ENCODE results near the gene ZCCHC24. TPM values are rescaled to one million over a fixed set of nuclear protein-coding genes. Genes with fewer than 3 reads are reported as not detected.

ZCCHC24 gene
- total RNA-seq, 1 experiment from 2014 or later, result 3.1 TPM

DNA sequence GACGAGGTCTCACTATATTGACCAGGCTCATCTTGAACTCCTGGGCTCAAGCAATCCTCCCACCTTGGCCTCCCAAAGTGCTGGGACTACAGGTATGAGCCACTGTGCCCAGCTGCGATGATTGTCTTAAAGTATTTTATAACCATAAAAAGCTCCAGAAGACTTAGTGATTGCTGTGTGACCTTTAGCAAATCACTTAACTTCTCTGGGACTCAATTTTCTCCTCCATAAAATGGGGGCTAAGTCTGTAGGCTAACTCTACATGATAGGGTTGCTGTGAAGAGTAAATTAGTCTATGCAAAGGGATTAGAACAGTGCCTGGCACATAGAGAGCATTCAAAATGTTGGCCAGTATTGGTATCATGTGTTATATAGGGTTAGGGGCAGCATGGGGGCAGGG, 55.4 kb downstream of the ZCCHC24 start:
- TF ChIP-seq, protein P1, sequence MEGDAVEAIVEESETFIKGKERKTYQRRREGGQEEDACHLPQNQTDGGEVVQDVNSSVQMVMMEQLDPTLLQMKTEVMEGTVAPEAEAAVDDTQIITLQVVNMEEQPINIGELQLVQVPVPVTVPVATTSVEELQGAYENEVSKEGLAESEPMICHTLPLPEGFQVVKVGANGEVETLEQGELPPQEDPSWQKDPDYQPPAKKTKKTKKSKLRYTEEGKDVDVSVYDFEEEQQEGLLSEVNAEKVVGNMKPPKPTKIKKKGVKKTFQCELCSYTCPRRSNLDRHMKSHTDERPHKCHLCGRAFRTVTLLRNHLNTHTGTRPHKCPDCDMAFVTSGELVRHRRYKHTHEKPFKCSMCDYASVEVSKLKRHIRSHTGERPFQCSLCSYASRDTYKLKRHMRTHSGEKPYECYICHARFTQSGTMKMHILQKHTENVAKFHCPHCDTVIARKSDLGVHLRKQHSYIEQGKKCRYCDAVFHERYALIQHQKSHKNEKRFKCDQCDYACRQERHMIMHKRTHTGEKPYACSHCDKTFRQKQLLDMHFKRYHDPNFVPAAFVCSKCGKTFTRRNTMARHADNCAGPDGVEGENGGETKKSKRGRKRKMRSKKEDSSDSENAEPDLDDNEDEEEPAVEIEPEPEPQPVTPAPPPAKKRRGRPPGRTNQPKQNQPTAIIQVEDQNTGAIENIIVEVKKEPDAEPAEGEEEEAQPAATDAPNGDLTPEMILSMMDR (IDR thresholded peaks at IDR 0.05; ENCODE audit: insufficient read depth in 1 of 2, low read depth in 1 of 2, low read length in 1 of 2, severe bottlenecking in 1 of 2, unreplicated experiment in 1 of 2), result no peak
- Mint-ChIP-seq H3K36me3 (ENCODE audit: insufficient read depth, unreplicated experiment) (no peaks in the 10 kb centered on the region), H3K9me3 (ENCODE audit: unreplicated experiment) (no peaks in the 10 kb centered on the region), H3K4me1 (ENCODE audit: low read depth, unreplicated experiment) (no peaks in the 10 kb centered on the region), H3K27me3 (ENCODE audit: insufficient read depth, unreplicated experiment) (no peaks in the 10 kb centered on the region), H3K4me3 (ENCODE audit: unreplicated experiment) (no peak overlapping the region), H3K27ac (ENCODE audit: unreplicated experiment) (no peak overlapping the region)
- POLR2A ChIA-PET, result no interaction called here
- Histone ChIP-seq H3K4me1 (no peaks in the 10 kb centered on the region), H3K9me3 (no peaks in the 10 kb centered on the region), H3K27me3 (replicated peaks; ENCODE audit: control insufficient read depth, insufficient read depth, low read length) (no peaks in the 10 kb centered on the region), H3K36me3 (ENCODE audit: control insufficient read depth, insufficient read depth, low read length) (no peaks in the 10 kb centered on the region), H3K4me3 (ENCODE audit: low read depth, low read length) (no peak overlapping the region)
- DNase-seq, result no peak
- no TSS peak for BruUV-seq (replicated peaks)
- intact Hi-C loops (cut with micrococcal nuclease; ENCODE audit: unreplicated experiment), result no loop called here
- CTCF ChIA-PET, result no interaction called here

DNA sequence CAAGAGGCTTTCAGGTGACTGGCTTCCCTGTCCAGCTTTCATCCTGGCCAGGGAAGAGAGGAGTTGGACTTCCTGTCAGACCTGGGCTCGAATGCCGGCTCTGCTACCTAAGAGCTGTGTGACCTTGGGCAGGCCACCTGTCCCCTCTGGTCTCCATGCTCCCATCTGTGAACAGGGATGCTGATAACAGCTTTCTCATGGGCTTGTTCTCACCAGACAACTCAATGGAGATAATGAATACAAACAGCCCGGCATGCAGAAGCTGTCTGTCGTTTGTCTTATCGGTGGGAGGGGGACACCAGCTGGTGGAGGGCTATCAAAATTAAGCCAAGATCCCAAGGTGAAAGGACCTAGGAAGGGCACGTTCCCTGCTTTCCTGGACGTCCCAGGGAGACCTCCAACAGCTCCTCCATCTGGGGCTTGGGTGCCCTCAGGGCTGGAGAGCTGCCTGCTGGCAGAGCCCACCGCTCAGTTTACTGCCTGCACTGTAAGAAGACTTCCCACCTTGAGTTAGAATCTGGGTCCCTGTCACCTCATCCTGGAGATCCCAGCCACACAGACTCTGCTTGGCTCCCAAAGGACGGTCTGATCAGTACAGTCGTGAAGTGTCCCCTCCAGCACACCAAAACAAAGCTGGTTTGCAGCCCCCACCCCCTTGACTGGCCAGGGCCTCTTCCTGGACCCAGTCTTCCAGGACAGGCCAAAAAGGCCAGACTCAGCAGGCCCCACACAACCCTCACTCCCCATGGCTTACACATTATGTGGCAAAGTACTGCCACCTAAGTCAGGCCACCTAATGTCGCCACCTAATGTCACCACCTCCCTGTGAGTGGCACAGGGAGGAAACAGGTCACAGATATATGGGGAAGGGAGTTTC, 57.2 kb downstream of the ZCCHC24 start:
- intact Hi-C loops (cut with micrococcal nuclease; ENCODE audit: unreplicated experiment), result loop anchor here (5.0 kb wide), 1 partner anchor 99 kb away; no protein-coding TSS in a partner anchor
- Histone ChIP-seq H3K9me3 (no peaks in the 10 kb centered on the region), H3K27me3 (replicated peaks; ENCODE audit: control insufficient read depth, insufficient read depth, low read length) (no peaks in the 10 kb centered on the region), H3K36me3 (ENCODE audit: control insufficient read depth, insufficient read depth, low read length) (no peaks in the 10 kb centered on the region), H3K4me1 (no peaks in the 10 kb centered on the region), H3K4me3 (ENCODE audit: low read depth, low read length) (no peak overlapping the region)
- DNase-seq, result peak in 1 of 2 experiments; percentile 22
- no peaks in the 10 kb centered on the region for H3K4me1 Mint-ChIP-seq (ENCODE audit: low read depth, unreplicated experiment)
- no TSS peak for BruUV-seq (replicated peaks)
- no peaks in the 10 kb centered on the region for H3K36me3 Mint-ChIP-seq (ENCODE audit: insufficient read depth, unreplicated experiment)
- no peaks in the 10 kb centered on the region for H3K9me3 Mint-ChIP-seq (ENCODE audit: unreplicated experiment)
- CTCF ChIA-PET, result interaction anchor here (0.6 to 1.4 kb wide), 4 partner anchors 14 to 1855 kb away, joined by 3 to 5 read pairs (median 4); no protein-coding TSS in a partner anchor
- H3K27ac Mint-ChIP-seq (ENCODE audit: unreplicated experiment), result no peak overlapping the region
- H3K4me3 Mint-ChIP-seq (ENCODE audit: unreplicated experiment), result no peak overlapping the region
- TF ChIP-seq, protein P1 (IDR thresholded peaks at IDR 0.05; ENCODE audit: insufficient read depth in 1 of 2, low read depth in 1 of 2, low read length in 1 of 2, severe bottlenecking in 1 of 2, unreplicated experiment in 1 of 2), result no peak
- H3K27me3 Mint-ChIP-seq (ENCODE audit: insufficient read depth, unreplicated experiment), result no peaks in the 10 kb centered on the region
- POLR2A ChIA-PET, result no interaction called here

DNA sequence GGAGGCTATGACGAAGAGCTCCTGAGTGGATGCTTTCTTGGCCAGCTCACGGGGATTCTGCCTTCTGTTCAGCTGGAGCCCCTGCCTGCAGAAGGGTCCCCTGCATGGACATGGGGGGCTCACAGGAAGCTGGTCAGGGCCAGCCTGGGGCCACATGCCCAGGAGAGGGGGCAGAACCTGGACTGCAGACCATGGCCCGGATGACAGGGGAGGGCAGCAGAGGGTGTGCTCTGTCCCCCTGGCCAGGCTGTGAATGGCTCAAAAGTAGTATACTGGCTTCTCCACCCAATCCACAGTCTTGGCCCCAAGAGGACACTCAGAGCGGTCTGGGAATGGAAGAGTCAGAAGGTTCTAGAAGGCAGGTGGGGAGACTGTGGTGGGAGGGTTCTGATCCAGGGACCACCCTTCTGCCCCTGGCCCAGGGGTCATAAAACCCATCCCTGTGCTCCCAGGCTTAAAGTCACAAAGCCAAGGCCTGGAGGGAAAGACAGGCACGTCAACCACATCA, 57.9 kb downstream of the ZCCHC24 start:
- Histone ChIP-seq H3K36me3 (ENCODE audit: control insufficient read depth, insufficient read depth, low read length) (no peaks in the 10 kb centered on the region), H3K4me1 (no peaks in the 10 kb centered on the region), H3K4me3 (ENCODE audit: low read depth, low read length) (no peak overlapping the region), H3K9me3 (no peaks in the 10 kb centered on the region), H3K27me3 (replicated peaks; ENCODE audit: control insufficient read depth, insufficient read depth, low read length) (no peaks in the 10 kb centered on the region)
- POLR2A ChIA-PET, result no interaction called here
- no peaks in the 10 kb centered on the region for H3K9me3 Mint-ChIP-seq (ENCODE audit: unreplicated experiment)
- TF ChIP-seq, protein P1 (IDR thresholded peaks at IDR 0.05; ENCODE audit: insufficient read depth in 1 of 2, low read depth in 1 of 2, low read length in 1 of 2, severe bottlenecking in 1 of 2, unreplicated experiment in 1 of 2), result no peak
- CTCF ChIA-PET, result interaction anchor here (0.6 to 1.4 kb wide), 2 partner anchors 100 to 1854 kb away, joined by 3 to 4 read pairs; no protein-coding TSS in a partner anchor
- BruUV-seq (replicated peaks), result no TSS peak
- peak in 1 of 2 experiments; percentile 26 for DNase-seq
- H3K4me3 Mint-ChIP-seq (ENCODE audit: unreplicated experiment), result no peak overlapping the region
- H3K36me3 Mint-ChIP-seq (ENCODE audit: insufficient read depth, unreplicated experiment), result no peaks in the 10 kb centered on the region
- intact Hi-C loops (cut with micrococcal nuclease; ENCODE audit: unreplicated experiment), result loop anchor here (5.0 kb wide), 1 partner anchor 100 kb away; no protein-coding TSS in a partner anchor
- H3K27me3 Mint-ChIP-seq (ENCODE audit: insufficient read depth, unreplicated experiment), result no peaks in the 10 kb centered on the region
- no peaks in the 10 kb centered on the region for H3K4me1 Mint-ChIP-seq (ENCODE audit: low read depth, unreplicated experiment)
- H3K27ac Mint-ChIP-seq (ENCODE audit: unreplicated experiment), result no peak overlapping the region

Measured in Caco-2 (cell line).